Gastroesophageal sphincter (tissue), 4 donors: ENCODE measurements around the gene TBCD. TPM values are rescaled to one million over a fixed set of nuclear protein-coding genes. Genes with fewer than 3 reads are reported as not detected.
"Not testable (repeated sequence)": the region's sequence is repeated elsewhere in the genome, so short reads cannot be mapped to it uniquely, and the experiment has no call there.

ENCODE experiments used
- ATAC-seq: fragments of 150-250 bp; one replicate; pipeline ENCODE4 v1.9.1; 2016; ENCODE audit warnings: mild to moderate bottlenecking, moderate library complexity
- H3K27ac ChIP-seq, 4 donors: fragments of 200-600 bp; sonication (generic) in 3 of 4; 1 replicate in 3 of 4; 2 replicates in 1 of 4; pipeline ENCODE4 v1.5.1; 2016 to 2019
- H3K27me3 ChIP-seq: fragments of 200-600 bp; sonication (generic); one replicate; pipeline ENCODE4 v1.5.1; 2019
- H3K36me3 ChIP-seq, 2 donors: fragments of 200-600 bp; sonication (generic); one replicate each; pipeline ENCODE4 v1.5.1; 2019; ENCODE audit warnings: control low read depth in 1 of 2
- H3K4me1 ChIP-seq, 3 donors: fragments of 200-600 bp; sonication (generic); 1 replicate in 2 of 3; 2 replicates in 1 of 3; pipeline ENCODE4 v1.5.1; 2016 to 2019; ENCODE audit warnings: control low read depth in 2 of 3
- H3K4me3 ChIP-seq, 2 donors: fragments of 200-600 bp; sonication (generic); one replicate each; pipeline ENCODE4 v1.5.1; 2019; ENCODE audit warnings: mild to moderate bottlenecking in 1 of 2, moderate library complexity in 1 of 2
- H3K9me3 ChIP-seq, 3 donors: fragments of 200-600 bp; sonication (generic); one replicate each; pipeline ENCODE4 v1.5.1; 2017 to 2019; ENCODE audit warnings: control low read depth in 2 of 3
- EP300 ChIP-seq: sonication (generic); formaldehyde crosslinking; IDR thresholded peaks from one replicate; pipeline ENCODE4 v1.6.1; 2017; ENCODE audit warnings: antibody characterized with exemption, mild to moderate bottlenecking
- POLR2A ChIP-seq, 2 donors: fragments of 450-650 bp; IDR thresholded peaks; one replicate each; pipeline ENCODE4 v1.6.1; 2017; ENCODE audit warnings: antibody characterized with exemption in 2 of 2, mild to moderate bottlenecking in 2 of 2, moderate library complexity in 1 of 2
- POLR2AphosphoS5 ChIP-seq: sonication (generic); formaldehyde crosslinking; IDR thresholded peaks from one replicate; pipeline ENCODE4 v1.6.1; 2017; ENCODE audit warnings: antibody characterized with exemption
- WGBS, 2 donors: methylation state at CpG; one replicate each; pipeline ENCODE4 v1.1.5; 2018; ENCODE audit warnings: low coverage in 1 of 2; 5-methylcytosine and 5-hydroxymethylcytosine counted together
- total RNA-seq, 4 donors: library from RNA; depleted of rRNA; stranded (reverse); fragments of >200 nt; gene quantifications; one replicate each; pipeline ENCODE4 v1.1.0, GENCODE V29; 2016
- TF ChIP-seq, protein P1 (sequence below), 4 experiments: fragments of 200-600 bp in 2 of 4; fragments of 450-650 bp in 2 of 4; sonication (generic) in 1 of 4; IDR thresholded peaks; one replicate each; pipeline ENCODE4 v1.5.1; 2017 to 2019; ENCODE audit warnings: antibody characterized with exemption in 4 of 4, mild to moderate bottlenecking in 2 of 4, moderate library complexity in 2 of 4

TBCD gene
- total RNA-seq, 4 donors from 2014 or later, result 32.0 to 57.8 (median 47.0) TPM

GRCh38 chr17:82952019-82952418 is 200.2 kb downstream of the TBCD start:
- H3K27ac ChIP-seq, result no peak overlapping the region
- 100% methylated on average over 6 to 8 of the region's 13 CpGs for WGBS, 2 donors
- H3K4me1 ChIP-seq, result no peaks in the 10 kb centered on the region
- ATAC-seq, result no peak
- peaks cover 0 to 16% of the 10 kb centered on the region in 2 donors for H3K36me3 ChIP-seq
- peaks cover 0 to 39% (median 0%) of the 10 kb centered on the region in 3 donors for H3K9me3 ChIP-seq
- no peak for TF ChIP-seq POLR2AphosphoS5
- no peak for TF ChIP-seq EP300
- TF ChIP-seq POLR2A (IDR thresholded peaks at IDR 0.05), result no peak
- TF ChIP-seq, protein P1, sequence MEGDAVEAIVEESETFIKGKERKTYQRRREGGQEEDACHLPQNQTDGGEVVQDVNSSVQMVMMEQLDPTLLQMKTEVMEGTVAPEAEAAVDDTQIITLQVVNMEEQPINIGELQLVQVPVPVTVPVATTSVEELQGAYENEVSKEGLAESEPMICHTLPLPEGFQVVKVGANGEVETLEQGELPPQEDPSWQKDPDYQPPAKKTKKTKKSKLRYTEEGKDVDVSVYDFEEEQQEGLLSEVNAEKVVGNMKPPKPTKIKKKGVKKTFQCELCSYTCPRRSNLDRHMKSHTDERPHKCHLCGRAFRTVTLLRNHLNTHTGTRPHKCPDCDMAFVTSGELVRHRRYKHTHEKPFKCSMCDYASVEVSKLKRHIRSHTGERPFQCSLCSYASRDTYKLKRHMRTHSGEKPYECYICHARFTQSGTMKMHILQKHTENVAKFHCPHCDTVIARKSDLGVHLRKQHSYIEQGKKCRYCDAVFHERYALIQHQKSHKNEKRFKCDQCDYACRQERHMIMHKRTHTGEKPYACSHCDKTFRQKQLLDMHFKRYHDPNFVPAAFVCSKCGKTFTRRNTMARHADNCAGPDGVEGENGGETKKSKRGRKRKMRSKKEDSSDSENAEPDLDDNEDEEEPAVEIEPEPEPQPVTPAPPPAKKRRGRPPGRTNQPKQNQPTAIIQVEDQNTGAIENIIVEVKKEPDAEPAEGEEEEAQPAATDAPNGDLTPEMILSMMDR (IDR thresholded peaks at IDR 0.05), result no peak
- no peak overlapping the region for H3K4me3 ChIP-seq
- H3K27me3 ChIP-seq, result no peaks in the 10 kb centered on the region

DNA sequence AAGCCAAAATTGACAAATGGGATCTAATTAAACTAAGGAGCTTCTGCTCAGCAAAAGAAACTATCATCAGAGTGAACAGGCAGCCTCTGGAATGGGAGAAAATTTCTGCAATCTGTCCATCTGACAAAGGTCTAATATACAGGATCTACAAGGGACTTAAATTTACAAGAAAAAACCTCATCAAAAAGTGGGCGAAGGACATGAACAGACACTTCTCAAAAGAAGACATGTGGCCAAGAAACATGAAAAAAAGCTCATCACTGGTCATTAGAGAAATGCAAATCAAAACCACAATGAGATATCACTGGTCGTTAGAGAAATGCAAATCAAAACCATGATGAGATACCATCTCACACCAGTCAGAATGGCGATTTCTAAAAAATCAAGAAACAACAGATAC is 203.2 kb downstream of the TBCD start:
- not testable (repeated sequence) for ATAC-seq

DNA sequence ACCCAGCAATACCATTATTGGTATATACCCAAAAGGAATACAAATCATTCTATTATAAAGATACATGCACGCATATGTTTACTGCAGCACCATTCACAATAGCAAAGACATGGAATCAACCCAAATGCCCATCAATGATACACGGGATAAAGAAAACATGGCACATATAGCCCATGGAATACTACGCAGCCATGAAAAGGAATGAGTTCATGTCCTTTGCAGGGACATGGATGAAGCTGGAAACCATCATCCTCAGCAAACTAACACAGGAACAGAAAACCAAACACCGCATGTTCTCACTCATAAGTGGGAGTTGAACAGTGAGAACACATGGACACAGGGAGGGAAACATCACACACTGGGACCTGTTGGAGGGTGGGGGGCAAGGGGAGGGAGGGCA is 203.8 kb downstream of the TBCD start:
- H3K36me3 ChIP-seq, result peaks cover 0 to 17% of the 10 kb centered on the region in 2 donors
- not testable (repeated sequence) for ATAC-seq, H3K4me3 ChIP-seq, H3K27ac ChIP-seq, H3K27me3 ChIP-seq, H3K4me1 ChIP-seq
- WGBS, 2 donors, result 92 to 100% methylated on average over 2 to 4 of the region's 4 CpGs
- peaks cover 0 to 38% (median 0%) of the 10 kb centered on the region in 3 donors for H3K9me3 ChIP-seq

More for the DNA sequence above, 203.2 kb downstream of the TBCD start:
- not testable (repeated sequence) for H3K27ac ChIP-seq, H3K4me1 ChIP-seq, H3K27me3 ChIP-seq, H3K4me3 ChIP-seq
- Histone ChIP-seq H3K36me3 (peaks cover 0 to 17% of the 10 kb centered on the region in 2 donors), H3K9me3 (peaks cover 0 to 38% (median 0%) of the 10 kb centered on the region in 3 donors)
- WGBS, 2 donors, result 82 to 94% methylated on average over 3 of the region's 3 CpGs

GRCh38 chr17:82956146-82956725 is 204.4 kb downstream of the TBCD start:
- H3K36me3 ChIP-seq, result peaks cover 0 to 17% of the 10 kb centered on the region in 2 donors
- H3K4me3 ChIP-seq, result no peak overlapping the region
- ATAC-seq, result no peak
- 93 to 97% methylated on average over 4 of the region's 18 CpGs for WGBS, 2 donors
- no peak overlapping the region for H3K27ac ChIP-seq
- H3K4me1 ChIP-seq, result no peaks in the 10 kb centered on the region
- H3K9me3 ChIP-seq, result peaks cover 0 to 38% (median 0%) of the 10 kb centered on the region in 3 donors
- H3K27me3 ChIP-seq, result no peaks in the 10 kb centered on the region
- TF ChIP-seq POLR2AphosphoS5, result no peak
- no peak for TF ChIP-seq EP300
- TF ChIP-seq, protein P1 (IDR thresholded peaks at IDR 0.05), result no peak
- TF ChIP-seq POLR2A (IDR thresholded peaks at IDR 0.05), result no peak

DNA sequence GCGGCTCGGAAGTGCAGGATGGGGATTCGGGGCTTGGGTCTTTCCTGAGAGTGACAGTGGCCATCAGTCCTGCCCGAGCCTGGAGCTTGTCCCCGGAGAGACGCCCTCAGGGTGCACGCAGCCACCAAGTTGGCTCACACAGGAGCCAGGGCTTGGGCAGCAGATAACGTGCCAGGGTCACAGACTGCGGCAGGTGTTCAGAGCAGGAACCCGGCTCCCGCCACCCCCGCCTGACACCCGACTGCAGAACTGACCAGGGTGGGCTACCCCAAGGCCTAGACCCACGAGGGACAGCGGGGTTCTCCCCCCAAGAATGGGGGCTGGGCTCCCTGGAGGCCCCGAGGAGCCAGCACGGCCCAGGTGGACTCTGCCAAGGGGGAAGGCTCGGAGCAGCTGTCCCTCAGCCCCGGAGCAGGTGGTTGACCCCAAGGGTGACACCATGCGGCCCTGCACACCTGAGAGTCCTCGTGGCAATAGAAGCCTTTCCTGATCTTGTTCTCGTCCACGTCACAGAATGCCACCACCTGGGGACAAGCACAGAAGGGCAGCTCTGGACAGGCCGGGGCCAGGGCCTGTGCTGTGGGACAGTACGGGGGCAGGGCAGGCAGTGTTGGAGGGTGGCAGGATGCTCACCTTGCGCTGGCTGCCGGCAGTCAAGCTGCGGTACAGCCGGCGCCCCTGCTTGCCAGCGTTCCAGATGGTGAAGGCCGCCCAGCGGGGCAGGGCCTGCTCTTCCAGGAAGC is 205.0 kb downstream of the TBCD start:
- no CpG with 5 or more reads among the region's 33 CpGs for WGBS, 2 donors
- no peaks in the 10 kb centered on the region for H3K27me3 ChIP-seq
- no peak overlapping the region for H3K27ac ChIP-seq
- no peak overlapping the region for H3K4me3 ChIP-seq
- no peaks in the 10 kb centered on the region for H3K4me1 ChIP-seq
- TF ChIP-seq POLR2AphosphoS5 (no peak), EP300 (no peak)
- TF ChIP-seq, protein P1 (IDR thresholded peaks at IDR 0.05), result no peak
- no peak for ATAC-seq
- peaks cover 0 to 17% of the 10 kb centered on the region in 2 donors for H3K36me3 ChIP-seq
- peaks cover 0 to 38% (median 0%) of the 10 kb centered on the region in 3 donors for H3K9me3 ChIP-seq

- Histone ChIP-seq H3K27me3 (no peaks in the 10 kb centered on the region), H3K36me3 (peaks cover 0 to 17% of the 10 kb centered on the region in 2 donors), H3K9me3 (peaks cover 0 to 34% (median 0%) of the 10 kb centered on the region in 3 donors), H3K27ac (no peak overlapping the region), H3K4me1 (no peaks in the 10 kb centered on the region), H3K4me3 (no peak overlapping the region)
- TF ChIP-seq EP300, result no peak
- TF ChIP-seq POLR2AphosphoS5, result no peak
- TF ChIP-seq, protein P1 (IDR thresholded peaks at IDR 0.05), result no peak
- TF ChIP-seq POLR2A (IDR thresholded peaks at IDR 0.05), result no peak
- 100% methylated on average over 1 of the region's 8 CpGs; no CpG with 5 or more reads in 1 of the 2 donors for WGBS, 2 donors
- no peak for ATAC-seq
Observed at GRCh38 chr17:82957469-82957795, 205.6 kb downstream of the TBCD start.
